Stimulated activated CD4-positive, alpha-beta T cell treated with anti-CD3 and anti-CD28 coated beads, Interleukin-12 subunit alpha, Interleukin-12 subunit beta, amount 100 ng/mL, for 4 hours (primary cell): ENCODE results near the gene SZT2.
A peak's percentile ranks its signal among the peaks of the same experiment; 100 is the strongest.
"Not testable (repeated sequence)": the region's sequence is repeated elsewhere in the genome, so short reads cannot be mapped to it uniquely, and the experiment has no call there.

ENCODE experiments used
- DNase-seq: peaks from one replicate; pipeline ENCODE4 v3.0.0-alpha.2; 2020

Gene SZT2

GRCh38 chr1:43444151-43444828 is 54.6 kb downstream of the SZT2 start:
- no peak for DNase-seq

DNA sequence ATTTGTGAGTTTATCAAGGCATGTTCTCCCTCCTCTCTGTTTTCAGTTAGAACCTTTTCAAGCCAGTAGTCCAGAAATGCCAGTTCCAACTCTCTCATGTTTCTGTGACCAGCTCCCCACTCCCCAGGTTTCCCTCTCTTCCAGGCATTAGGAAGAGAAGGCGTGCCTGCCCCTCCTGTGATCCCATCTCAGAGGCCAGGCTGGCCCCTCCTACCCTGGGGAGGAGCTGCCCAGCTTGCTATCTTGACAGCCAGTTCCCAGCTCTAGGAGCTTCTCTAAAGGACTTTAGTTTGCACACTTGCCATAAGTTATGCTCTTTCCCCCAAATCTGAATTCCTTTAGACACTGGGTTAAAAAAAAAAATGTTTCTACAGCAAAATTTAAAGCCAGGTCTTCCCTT is 55.1 kb downstream of the SZT2 start:
- no peak for DNase-seq

DNA sequence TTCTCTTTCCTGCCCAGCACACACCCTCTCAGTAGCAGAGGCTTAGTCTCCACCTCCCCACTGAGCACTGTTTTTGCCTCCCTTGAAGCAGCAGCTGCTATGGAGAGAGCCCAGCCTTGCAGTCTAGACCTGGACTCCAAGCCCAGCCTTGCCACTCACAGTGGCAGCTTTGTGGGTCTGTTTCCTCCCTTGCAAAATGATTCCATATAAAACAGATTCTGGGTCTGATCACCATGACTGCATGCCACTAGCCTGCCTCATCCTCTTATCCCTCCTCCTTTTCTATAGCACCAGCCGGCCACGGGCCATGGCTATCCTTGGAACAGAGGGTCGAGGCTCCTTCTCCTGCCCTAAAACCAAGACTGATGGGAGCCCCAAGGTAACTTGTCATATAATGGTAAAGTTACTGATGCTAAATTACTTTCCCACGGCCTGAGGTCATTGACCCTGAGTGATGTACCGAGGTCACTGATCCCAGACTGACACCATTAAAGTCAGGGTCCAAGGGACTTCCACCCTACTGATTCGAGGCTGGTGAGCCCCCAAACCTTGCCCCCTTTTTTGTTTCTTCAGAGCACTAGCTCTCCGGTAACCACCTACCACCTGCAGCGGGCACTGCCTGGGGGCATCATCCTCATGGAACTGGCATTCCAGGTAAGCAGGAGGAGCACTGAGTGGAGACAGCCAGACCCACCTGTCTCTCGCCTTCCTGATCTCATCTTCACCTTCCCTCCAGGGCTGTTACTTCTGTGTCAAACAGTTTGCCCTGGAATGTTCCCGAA is 56.1 kb downstream of the SZT2 start:
- DNase-seq, result no peak

- DNase-seq, result no peak
Measured at GRCh38 chr1:43446388-43446740, 56.7 kb downstream of the SZT2 start.

DNA sequence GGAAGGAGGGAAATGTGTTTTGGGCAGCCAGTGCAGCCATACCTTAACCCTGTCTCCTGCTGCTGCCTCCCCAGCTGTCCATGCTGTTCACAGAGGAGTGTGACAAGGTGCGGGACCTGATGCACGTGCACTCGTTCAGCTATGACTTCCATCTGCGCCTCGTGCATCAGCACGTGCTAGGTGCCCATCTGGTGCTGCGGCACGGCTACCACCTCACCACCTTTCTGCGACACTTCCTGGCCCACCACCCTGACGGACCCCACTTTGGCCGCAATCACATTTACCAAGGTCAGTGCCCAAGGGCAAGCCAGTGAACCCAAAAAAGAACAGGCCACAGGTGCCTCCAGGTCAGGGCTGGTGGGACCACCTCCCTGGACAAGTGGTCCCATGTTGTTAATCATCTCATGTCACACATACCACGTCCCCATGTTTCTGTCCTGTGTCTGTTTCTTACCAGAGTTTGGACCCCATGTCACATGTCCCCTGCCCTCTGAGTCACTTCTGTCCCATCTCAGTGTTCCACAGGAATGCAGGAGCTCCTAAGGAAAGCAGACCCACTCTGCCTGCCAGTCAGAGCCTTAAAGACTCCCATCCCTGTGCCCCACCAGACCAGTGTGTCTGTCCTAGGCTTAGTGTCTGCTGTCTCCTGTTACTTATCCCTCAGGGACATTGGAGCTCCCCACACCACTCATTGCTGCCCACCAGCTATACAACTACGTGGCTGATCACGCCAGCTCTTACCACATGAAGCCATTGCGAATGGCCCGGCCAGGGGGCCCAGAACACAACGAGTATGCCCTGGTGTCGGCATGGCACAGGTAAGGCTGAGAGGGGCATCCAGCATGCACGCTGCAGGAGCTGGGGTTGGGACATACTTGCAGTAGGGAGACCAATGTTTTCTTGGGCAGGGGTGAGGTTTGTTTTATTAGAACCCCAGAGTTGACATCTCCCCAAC is 57.5 kb downstream of the SZT2 start:
- DNase-seq, result no peak

GRCh38 chr1:43447891-43448708 is 58.4 kb downstream of the SZT2 start:
- DNase-seq, result no peak

- no peak for DNase-seq
Measured at GRCh38 chr1:43448955-43449707, 59.4 kb downstream of the SZT2 start.

DNA sequence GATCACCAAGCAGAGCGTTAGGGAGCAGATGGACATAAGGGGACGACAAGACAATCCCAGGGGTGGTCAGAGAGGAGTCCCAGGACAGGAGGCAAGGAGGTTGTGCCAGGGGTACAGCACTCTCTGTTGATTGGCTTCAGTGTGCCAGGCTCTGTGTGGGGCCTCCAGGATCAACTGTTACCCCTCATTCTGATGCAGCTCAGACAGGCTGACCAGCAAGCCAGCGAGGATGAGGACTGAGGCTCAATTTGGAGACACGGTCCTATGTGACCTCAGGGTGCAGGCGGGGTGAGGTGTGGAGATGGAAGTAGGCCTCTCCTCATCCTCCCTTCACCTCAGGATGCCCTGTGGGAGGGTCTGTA is 60.0 kb downstream of the SZT2 start:
- DNase-seq, result no peak

GRCh38 chr1:43450251-43450941 is 60.7 kb downstream of the SZT2 start:
- no peak for DNase-seq

DNA sequence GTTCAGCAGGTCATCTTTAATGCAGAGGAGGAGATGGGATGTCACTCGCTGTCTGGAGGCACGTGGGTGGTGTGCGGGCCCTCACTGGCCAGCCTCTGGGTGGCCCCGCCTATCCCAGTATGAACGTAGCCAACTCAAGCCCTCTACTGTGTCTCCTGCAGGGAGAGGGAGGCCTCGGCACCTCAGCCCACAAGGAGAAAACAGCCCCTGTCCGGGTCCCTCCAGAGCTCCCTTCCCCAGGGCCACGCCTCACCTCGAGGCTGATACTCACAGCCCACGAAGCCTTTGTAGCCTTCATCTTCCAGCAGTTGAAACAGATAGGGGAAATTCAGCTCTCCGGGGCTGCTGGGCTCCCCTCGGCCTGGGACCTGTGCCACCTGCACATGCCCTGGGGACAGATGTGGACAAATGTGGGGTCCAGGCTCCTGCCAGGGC is 61.5 kb downstream of the SZT2 start:
- DNase-seq, result no peak

- DNase-seq, result no peak
Measured at GRCh38 chr1:43451701-43452532, 62.2 kb downstream of the SZT2 start.

GRCh38 chr1:43452789-43453441 is 63.2 kb downstream of the SZT2 start:
- DNase-seq, result no peak

GRCh38 chr1:43453442-43454269 is 64.0 kb downstream of the SZT2 start, which contains the start of gene HYI:
Gene HYI, minus strand, starts transcription at chr1:43453931. Its CDS starts 138 bp downstream, at chr1:43453793.
- DNase-seq, result peak; percentile 58

- peak; percentile 33 for DNase-seq
Measured at GRCh38 chr1:43454270-43455011, 64.7 kb downstream of the SZT2 start.

GRCh38 chr1:43455213-43455889 is 65.7 kb downstream of the SZT2 start:
- no peak for DNase-seq

- not testable (repeated sequence) for DNase-seq
Measured at GRCh38 chr1:43458379-43458778, 68.7 kb downstream of the SZT2 start.

- DNase-seq, result no peak
Measured at GRCh38 chr1:43460988-43461693, 71.4 kb downstream of the SZT2 start.
